ENCODE data around the gene SAMD4A. TPM values are rescaled to one million over a fixed set of nuclear protein-coding genes. Genes with fewer than 3 reads are reported as not detected.

The SAMD4A gene
- 1 to 10 TPM in 1 of 2 experiments, under 1 TPM in 1; 0.88 to 1.3 TPM for total RNA-seq

GRCh38 chr14:54566410-54567223 is at the start of gene SAMD4A:
Gene SAMD4A (plus strand): TSS chr14:54567128. CDS start chr14:54567917, 789 bp downstream.

Other genes starting within 250 kb of the SAMD4A start
- gene CDKN3, start 170.1 kb upstream of the SAMD4A start, total RNA-seq = 10 to 100 TPM; 56.8 to 59.2 TPM
- 10 to 100 TPM; 86.4 to 88.3 TPM for gene CNIH1, start 125.8 kb upstream of the SAMD4A start, total RNA-seq
- 10 to 100 TPM; 30.8 to 34.5 TPM for gene GMFB, start 78.1 kb upstream of the SAMD4A start, total RNA-seq
- gene CGRRF1, start 57.2 kb upstream of the SAMD4A start, total RNA-seq = 10 to 100 TPM in 1 of 2 experiments, 1 to 10 TPM in 1; 9.5 to 12.8 TPM